Stimulated activated CD4-positive, alpha-beta T cell treated with anti-CD3 and anti-CD28 coated beads, Interleukin-1b, Interleukin-23, amount 100 ng/mL, for 4 hours (primary cell): Measurements from ENCODE around the gene ADPGK.
A peak's percentile ranks its signal among the peaks of the same experiment; 100 is the strongest.
"Not testable (repeated sequence)": the region's sequence is repeated elsewhere in the genome, so short reads cannot be mapped to it uniquely, and the experiment has no call there.

Experiments used
- DNase-seq, 2 donors: peaks; one replicate each; pipeline ENCODE4 v3.0.0-alpha.2; 2020; ENCODE audit warnings: low read depth in 2 of 2

ADPGK gene

DNA sequence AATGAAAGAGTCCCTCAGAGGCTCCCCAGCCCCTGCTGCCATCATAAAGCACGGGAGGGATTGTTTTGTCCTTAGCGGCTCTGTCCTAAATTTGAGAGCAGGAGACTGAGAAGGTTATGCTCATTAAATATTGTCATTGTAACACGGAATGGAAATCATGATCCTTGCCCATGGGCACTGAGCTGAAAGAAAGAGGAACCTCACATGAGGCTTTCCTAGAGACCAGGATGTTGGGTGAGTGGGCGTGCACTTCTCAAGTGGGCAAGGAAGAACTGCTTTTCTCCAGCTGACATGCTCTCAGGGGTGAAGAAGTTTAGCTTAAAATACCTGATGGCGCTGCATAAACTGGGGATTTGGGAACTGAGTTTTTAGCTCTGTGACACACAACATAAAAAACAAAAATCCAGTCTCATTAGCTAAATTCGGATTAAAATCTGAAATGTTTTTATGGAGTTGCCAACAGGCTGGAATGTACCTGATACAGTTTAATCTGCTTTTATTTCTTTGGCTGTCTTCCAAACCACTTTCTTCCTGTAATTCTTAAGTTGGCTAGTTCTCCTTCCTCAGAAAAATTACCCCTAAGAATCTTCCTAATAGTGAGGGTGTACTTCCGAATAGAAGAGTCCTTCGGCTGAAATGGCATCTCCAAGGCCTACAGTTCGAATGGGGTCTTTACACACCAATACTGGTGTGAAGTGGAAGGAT is 31.7 kb downstream of the ADPGK start:
- DNase-seq, result no peak

- DNase-seq, result no peak
These were observed 33.9 kb downstream of the ADPGK start for GRCh38 chr15:72749700-72750099.

DNA sequence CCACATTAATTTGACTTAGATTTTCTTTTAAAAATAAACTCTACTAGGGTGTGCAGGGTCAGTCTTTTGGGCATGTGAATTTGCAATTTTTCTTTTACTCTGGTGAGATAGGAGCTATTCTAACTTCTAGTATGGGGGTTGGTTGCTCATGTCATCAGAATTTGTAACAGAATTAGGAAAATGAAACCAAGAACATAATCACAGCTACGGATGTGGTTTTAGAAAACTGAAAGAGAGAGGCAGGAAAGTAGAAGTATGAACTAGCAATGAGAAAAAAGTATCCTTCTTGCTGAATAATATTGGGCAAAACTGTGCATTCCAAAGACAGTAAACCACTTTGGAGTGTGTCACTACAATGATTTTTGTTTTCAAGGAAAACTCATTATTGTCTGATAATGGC is 43.3 kb downstream of the ADPGK start:
- no peak for DNase-seq

DNA sequence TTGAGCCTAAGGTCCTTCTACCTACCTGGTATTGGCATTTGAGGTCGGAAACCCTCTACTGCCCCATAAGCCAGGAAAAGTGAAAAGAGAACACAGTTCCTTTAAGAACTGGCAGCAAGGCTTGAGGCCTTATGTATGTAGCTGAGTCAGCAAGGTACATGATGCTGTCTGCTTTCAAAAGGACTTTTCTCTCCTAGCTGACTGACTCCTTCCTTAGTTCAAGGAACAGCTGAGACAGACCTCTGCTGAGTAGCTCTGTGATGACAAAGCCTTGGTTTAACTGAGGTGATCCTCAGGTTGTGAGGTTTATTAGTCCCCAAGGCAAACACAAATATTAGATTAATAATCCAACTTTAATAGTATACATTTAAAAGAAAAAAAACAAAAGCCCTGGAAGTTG is 45.8 kb downstream of the ADPGK start:
- no peak for DNase-seq

GRCh38 chr15:72737061-72737460 is 46.5 kb downstream of the ADPGK start:
- DNase-seq, result no peak

DNA sequence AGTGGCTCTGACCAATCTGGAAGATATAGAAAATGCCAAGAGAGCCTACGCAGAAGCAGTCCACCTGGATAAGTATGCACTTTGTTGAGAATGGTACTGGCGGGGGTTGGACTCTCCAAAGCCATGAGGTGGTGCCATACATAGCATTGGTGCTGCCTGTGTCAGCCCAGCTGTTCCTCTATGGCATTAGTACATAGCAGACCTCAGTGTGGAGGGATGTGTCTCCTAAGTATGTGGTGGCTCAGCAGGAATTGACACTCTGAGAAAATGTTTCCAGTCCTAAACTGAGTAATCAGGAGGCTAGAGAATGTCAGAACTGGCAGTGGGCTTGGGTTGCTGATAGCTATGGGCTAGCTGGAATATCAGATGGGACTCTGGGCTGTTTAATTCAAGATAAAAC is 48.4 kb downstream of the ADPGK start:
- no peak for DNase-seq

DNA sequence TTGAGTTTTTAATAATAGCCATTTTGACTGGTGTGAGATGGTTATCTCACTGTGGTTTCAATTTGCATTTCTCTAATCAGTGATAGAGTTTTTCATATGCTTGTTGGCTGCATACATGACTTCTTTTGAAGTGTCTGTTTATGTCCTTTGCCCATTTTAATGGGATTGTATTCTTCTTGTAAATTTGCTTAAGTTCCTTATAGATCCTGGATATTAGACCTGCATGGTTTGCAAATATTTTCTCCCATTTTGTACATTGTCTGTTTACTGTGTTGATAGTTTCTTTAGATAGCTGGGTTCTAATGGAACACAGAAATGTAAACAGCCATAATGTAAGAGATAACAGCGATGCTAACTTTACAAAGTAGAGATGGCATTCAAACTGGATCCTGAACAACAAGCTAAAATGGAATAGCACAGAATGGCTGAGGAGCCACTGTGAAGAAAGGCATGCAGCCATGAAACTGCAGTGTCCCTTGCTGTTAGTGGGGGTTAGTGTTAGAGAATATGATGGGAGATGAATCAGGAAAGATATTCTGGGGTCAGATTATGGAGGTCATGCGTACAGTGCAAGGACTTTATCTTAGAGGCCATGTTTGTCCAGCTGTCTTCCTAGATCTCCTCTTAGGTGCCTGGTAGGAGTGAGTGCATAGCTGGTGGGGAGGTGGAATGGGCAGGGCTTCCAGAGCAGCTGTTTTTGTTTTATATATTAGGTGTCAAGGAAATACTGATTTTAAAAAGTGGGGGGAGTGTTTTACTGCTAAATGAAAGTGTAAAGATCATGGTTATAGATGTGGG is 49.4 kb downstream of the ADPGK start:
- DNase-seq, result no peak

GRCh38 chr15:72732516-72732915 is 51.0 kb downstream of the ADPGK start:
- DNase-seq, result no peak

GRCh38 chr15:72732086-72732485 is 51.5 kb downstream of the ADPGK start:
- no peak for DNase-seq

GRCh38 chr15:72728821-72729220 is 54.7 kb downstream of the ADPGK start:
- no peak for DNase-seq

GRCh38 chr15:72728249-72728648 is 55.3 kb downstream of the ADPGK start:
- not testable (repeated sequence) for DNase-seq

DNA sequence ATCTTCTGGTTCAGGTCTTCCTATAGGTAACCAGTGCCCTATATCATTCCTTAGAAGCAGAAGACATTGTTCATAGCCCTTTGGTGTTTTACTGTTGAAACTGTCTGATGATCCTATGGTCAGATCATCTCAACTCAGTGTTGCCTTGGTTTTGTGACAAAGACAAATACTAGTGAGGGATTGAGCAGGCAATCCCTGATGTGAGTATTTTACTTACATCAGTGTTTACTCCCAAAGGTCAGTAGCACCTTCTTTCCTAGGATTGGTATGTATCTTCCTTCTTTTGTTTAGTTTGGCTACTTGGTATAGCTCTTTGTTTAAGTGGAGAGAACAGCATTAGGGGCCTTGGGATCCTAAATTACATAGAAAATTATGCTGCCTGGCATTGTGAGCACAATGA is 56.4 kb downstream of the ADPGK start:
- DNase-seq, result no peak

- DNase-seq, result not testable (repeated sequence)
These were observed 57.7 kb downstream of the ADPGK start for GRCh38 chr15:72725851-72726250.

GRCh38 chr15:72725446-72725845 is 58.1 kb downstream of the ADPGK start:
- DNase-seq, result no peak

DNA sequence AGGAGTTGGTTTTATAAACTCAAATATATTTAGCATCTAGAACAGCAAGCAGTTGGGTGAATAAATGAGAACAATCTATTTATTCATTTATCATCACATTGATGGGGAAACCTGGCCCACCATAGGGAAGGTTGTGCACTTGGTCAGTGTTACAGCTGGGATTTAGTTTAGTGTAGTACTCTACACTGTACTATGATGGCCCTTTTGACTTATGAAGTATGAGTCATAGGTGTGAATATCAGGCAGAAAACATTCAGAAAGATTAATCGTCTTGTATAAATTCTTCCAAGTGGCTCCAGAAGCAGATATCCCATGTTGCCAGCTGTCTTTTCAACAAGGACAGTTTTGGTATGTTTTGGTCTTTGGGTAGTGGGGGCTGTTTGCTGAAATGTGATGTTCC is 59.5 kb downstream of the ADPGK start:
- no peak for DNase-seq

DNA sequence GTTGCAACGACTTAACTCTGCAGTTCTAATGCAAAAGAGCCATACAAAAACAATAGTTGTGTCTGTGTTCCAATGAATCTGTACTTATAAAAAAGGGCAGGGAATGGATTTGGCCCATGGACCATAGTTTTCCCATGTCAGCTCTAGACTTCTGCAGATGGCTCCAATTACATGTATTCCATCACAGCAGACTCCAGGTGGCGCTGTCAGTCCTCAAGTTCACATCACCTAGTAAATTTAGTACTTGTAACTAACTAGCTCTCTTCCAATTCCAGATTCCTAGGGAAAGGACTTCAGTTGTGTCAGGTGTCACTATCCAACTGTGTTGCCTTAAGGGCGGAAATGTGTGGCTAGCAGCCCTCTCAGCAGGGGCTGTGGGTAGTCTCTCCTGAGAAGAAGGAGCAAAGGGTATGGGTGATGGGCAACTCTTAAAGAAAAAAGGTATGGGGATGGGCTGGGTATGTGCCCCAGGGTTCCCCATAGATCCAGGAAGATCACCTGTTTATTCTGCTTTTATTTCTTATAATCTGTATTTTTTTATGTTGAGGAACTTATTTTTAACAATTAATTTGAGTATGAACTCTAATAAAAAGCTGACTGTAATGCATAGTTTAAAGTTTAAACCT is 61.4 kb downstream of the ADPGK start:
- peak; percentile 55 to 58 for DNase-seq

DNA sequence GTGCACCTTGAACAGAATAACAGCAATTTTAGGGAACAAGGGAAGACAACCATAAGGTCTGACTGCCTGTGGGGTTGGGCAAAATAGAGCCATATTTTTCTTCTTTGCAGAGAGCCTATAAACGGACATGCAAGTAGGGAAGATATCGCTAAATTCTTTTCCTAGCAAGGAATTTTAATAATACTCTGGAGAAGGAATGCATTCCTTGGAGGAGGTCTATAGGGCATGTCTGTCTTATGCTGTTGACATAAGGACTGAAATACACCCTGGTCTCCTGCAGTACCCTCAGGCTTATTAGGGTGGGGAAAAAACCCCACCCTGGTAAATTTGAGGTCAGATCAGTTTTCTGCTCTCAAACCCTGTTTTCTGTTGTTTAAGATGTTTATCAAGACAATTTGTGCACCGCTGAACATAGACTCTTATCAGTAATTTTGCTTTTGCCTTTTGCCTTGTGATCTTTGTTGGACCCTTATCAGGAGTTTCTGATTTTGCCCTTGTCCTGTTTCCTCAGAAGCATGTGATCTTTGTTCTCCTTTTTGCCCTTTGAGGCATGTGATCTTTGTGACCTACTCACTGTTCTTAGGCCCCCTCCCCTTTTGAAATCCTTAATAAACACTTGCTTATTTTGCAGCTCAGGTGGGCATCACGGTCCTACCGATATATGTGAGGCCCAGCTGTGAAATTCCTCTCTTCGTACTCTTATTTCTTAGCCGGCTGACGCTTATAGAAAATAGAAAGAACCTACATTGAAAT is 74.8 kb downstream of the ADPGK start:
- not testable (repeated sequence) for DNase-seq

- DNase-seq, result no peak
These were observed 77.3 kb downstream of the ADPGK start for GRCh38 chr15:72706266-72706665.
